ENCODE data around the gene LETMD1. TPM values are rescaled to one million over a fixed set of nuclear protein-coding genes. Genes with fewer than 3 reads are reported as not detected.
A peak's percentile ranks its signal among the peaks of the same experiment; 100 is the strongest.

The LETMD1 gene, protein sequence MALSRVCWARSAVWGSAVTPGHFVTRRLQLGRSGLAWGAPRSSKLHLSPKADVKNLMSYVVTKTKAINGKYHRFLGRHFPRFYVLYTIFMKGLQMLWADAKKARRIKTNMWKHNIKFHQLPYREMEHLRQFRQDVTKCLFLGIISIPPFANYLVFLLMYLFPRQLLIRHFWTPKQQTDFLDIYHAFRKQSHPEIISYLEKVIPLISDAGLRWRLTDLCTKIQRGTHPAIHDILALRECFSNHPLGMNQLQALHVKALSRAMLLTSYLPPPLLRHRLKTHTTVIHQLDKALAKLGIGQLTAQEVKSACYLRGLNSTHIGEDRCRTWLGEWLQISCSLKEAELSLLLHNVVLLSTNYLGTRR
- 10 to 100 TPM; 51.8 to 54.1 TPM for total RNA-seq
- polyA plus RNA-seq (2013, experiment 1 of 2), result 90.3 TPM
- polyA plus RNA-seq (2013, experiment 2 of 2), result 94.9 TPM
- total RNA-seq, result 26.1 to 108 (median 66.6) reads per million in 172 experiments

DNA sequence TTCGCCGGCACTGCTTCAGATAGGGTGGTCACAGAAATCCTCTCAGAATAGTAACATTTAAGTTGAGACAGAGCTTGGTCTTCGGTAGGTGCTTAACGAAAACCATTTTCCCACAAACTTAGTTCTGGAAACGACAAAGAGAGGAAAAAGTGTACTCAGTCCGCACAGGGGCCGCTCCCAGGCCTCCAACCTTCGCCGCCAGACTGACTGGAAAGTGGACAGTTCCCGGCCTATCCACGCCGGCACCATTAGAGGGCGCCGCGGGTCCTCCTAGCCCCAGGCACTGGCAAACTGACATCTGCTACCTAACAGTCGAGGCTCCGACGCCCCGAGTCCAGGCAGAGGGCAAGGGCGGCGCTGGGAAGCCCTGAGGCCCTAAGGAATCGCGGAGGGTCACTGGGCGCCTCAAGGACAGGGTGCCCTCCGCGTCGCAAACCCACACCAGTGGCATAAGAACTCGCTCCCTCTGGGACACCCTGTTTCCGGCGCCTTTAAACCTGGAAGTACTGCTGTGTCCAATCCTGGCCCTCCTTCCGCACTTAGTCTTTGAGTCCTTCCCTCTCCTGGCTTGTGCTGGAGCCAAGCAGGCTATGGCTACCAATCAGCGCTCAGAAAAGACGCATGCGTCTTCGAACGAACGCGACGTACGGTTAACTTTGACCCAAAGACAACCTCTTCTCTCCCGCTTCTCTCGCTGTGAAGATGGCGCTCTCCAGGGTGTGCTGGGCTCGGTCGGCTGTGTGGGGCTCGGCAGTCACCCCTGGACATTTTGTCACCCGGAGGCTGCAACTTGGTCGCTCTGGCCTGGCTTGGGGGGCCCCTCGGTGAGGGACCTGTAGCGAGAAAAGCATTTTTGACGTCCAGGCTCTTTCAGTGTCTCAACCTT is at the start of gene LETMD1:
LETMD1 (plus strand) TSS at position 673 of the 886 bp plus-strand sequence; CDS start at position 703, 30 bp downstream.
- ATAC-seq (ENCODE audit: poor library complexity), result peak; percentile 95
- peak within 1 kb of the TSS; percentile 83 to 94 for H3K27ac ChIP-seq (ENCODE audit: low read depth in 1 of 2, low read length in 2 of 2)

DNA sequence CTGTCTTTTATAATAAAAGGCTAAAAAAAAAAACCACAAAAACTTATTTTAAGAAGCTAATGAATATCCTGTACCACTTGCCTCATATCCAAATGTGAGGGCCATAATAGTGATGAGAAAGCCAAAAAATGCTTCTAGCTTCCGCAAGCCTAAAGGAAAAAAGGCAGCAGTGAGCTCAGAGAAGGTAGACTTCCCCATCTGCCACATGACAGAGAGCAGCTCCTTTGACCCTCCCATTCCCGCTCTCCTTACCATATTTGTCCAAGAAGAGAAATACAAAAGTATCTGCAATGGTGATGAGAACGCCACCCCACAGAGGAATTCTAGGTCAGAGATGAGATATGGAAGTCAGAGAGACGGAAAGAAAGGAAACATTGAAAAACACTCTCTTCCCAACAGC is 49.0 kb upstream of the LETMD1 start:
- Histone ChIP-seq H3K27me3 (ENCODE audit: control insufficient read depth in 1 of 2, insufficient read depth in 2 of 2, low read length in 2 of 2) (no peaks in the 10 kb centered on the region), H3K27ac (ENCODE audit: low read depth in 1 of 2, low read length in 2 of 2) (no peak overlapping the region), H3K4me1 (ENCODE audit: insufficient read depth, low read length) (no peaks in the 10 kb centered on the region), H3K9me3 (ENCODE audit: control insufficient read depth in 1 of 2, insufficient read depth in 1 of 2, low read length in 2 of 2) (no peaks in the 10 kb centered on the region), H3K36me3 (ENCODE audit: insufficient read depth, low read length) (peaks cover 48% of the 10 kb centered on the region), H3K4me3 (ENCODE audit: low read length) (no peak overlapping the region)
- TF ChIP-seq, protein P1, sequence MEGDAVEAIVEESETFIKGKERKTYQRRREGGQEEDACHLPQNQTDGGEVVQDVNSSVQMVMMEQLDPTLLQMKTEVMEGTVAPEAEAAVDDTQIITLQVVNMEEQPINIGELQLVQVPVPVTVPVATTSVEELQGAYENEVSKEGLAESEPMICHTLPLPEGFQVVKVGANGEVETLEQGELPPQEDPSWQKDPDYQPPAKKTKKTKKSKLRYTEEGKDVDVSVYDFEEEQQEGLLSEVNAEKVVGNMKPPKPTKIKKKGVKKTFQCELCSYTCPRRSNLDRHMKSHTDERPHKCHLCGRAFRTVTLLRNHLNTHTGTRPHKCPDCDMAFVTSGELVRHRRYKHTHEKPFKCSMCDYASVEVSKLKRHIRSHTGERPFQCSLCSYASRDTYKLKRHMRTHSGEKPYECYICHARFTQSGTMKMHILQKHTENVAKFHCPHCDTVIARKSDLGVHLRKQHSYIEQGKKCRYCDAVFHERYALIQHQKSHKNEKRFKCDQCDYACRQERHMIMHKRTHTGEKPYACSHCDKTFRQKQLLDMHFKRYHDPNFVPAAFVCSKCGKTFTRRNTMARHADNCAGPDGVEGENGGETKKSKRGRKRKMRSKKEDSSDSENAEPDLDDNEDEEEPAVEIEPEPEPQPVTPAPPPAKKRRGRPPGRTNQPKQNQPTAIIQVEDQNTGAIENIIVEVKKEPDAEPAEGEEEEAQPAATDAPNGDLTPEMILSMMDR (IDR thresholded peaks at IDR 0.05), result no peak
- no peak overlapping the region for H3K4me3 Mint-ChIP-seq
- POLR2A ChIA-PET, result no interaction called here
- no peaks in the 10 kb centered on the region for H3K27me3 Mint-ChIP-seq
- ATAC-seq (ENCODE audit: poor library complexity) (no peak), DNase-seq (no peak)
- no peak overlapping the region for H3K27ac Mint-ChIP-seq
- H3K9me3 Mint-ChIP-seq, result no peaks in the 10 kb centered on the region
- CTCF ChIA-PET, result no interaction called here
- H3K4me1 Mint-ChIP-seq (ENCODE audit: low read depth), result no peaks in the 10 kb centered on the region
- intact Hi-C loops (cut with DNase I, micrococcal nuclease), result no loop called here
- peaks cover 86% of the 10 kb centered on the region for H3K36me3 Mint-ChIP-seq (ENCODE audit: low read depth)

More for the DNA sequence above, at the start of gene LETMD1:
- peak within 1 kb of the TSS; percentile 93 for H3K4me3 Mint-ChIP-seq
- Histone ChIP-seq H3K36me3 (ENCODE audit: insufficient read depth, low read length) (peaks cover 13% of the 10 kb centered on the region), H3K9me3 (ENCODE audit: control insufficient read depth in 1 of 2, insufficient read depth in 1 of 2, low read length in 2 of 2) (no peaks in the 10 kb centered on the region), H3K4me1 (ENCODE audit: insufficient read depth, low read length) (peaks cover 25% of the 10 kb centered on the region), H3K27me3 (ENCODE audit: control insufficient read depth in 1 of 2, insufficient read depth in 2 of 2, low read length in 2 of 2) (no peaks in the 10 kb centered on the region), H3K4me3 (ENCODE audit: low read length) (peak within 1 kb of the TSS; percentile 91)
- H3K4me1 Mint-ChIP-seq (ENCODE audit: low read depth), result peaks cover 39% of the 10 kb centered on the region
- peak; percentile 79 to 98 (median 87) for DNase-seq
- intact Hi-C loops (cut with DNase I, micrococcal nuclease), result loop anchor here (1.0 to 5.0 kb wide), 10 partner anchors 21 to 646 kb away; partner anchors contain the start of genes CSRNP2 (in 2 of the 2), DAZAP2 (in 2 of the 2), POU6F1 (in 2 of the 2) and LARP4 (in 1 of the 2)
- no peaks in the 10 kb centered on the region for H3K27me3 Mint-ChIP-seq
- ChIA-PET POLR2A (interaction anchor here (0.6 to 2.2 kb wide), 7 partner anchors 18 to 880 kb away, joined by 3 to 12 read pairs (median 7); partner anchors contain the start of genes ATF1, CERS5, CSRNP2 and POU6F1), CTCF (interaction anchor here (0.8 to 1.7 kb wide), 5 partner anchors 33 to 293 kb away, joined by 3 to 4 read pairs (median 3); partner anchors contain the start of gene DAZAP2)
- TF ChIP-seq, protein P1 (IDR thresholded peaks at IDR 0.05), result peak; percentile 94
- H3K36me3 Mint-ChIP-seq (ENCODE audit: low read depth), result peaks cover 30% of the 10 kb centered on the region
- no peaks in the 10 kb centered on the region for H3K9me3 Mint-ChIP-seq
- peak within 1 kb of the TSS; percentile 93 for H3K27ac Mint-ChIP-seq

DNA sequence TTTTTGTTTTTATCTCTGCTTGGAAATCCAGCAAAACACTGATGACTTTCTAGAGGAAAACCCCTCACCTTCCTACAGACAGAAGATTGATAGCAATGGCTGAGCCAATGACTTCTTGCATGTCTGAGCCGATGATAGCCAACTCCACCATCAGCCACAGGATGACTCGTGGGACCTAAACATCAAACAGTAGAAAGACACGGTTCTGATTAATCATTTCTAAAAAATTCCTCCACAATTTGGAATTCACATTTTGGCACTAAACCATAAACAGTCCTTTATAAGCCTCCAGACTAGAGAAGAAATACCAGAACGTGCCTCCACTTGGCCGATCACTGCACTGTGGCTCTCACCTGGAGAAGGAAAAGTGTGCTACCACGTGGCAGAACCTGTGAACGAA is 47.9 kb upstream of the LETMD1 start:
- Mint-ChIP-seq H3K9me3 (no peaks in the 10 kb centered on the region), H3K4me1 (ENCODE audit: low read depth) (no peaks in the 10 kb centered on the region), H3K27me3 (no peaks in the 10 kb centered on the region), H3K4me3 (no peak overlapping the region), H3K27ac (no peak overlapping the region), H3K36me3 (ENCODE audit: low read depth) (peaks cover 86% of the 10 kb centered on the region)
- ChIA-PET CTCF (no interaction called here), POLR2A (no interaction called here)
- H3K27ac ChIP-seq (ENCODE audit: low read depth in 1 of 2, low read length in 2 of 2), result no peak overlapping the region
- ATAC-seq (ENCODE audit: poor library complexity), result no peak
- H3K9me3 ChIP-seq (ENCODE audit: control insufficient read depth in 1 of 2, insufficient read depth in 1 of 2, low read length in 2 of 2), result no peaks in the 10 kb centered on the region
- no peak for DNase-seq
- H3K4me3 ChIP-seq (ENCODE audit: low read length), result no peak overlapping the region
- TF ChIP-seq, protein P1 (IDR thresholded peaks at IDR 0.05), result no peak
- no peaks in the 10 kb centered on the region for H3K4me1 ChIP-seq (ENCODE audit: insufficient read depth, low read length)
- H3K27me3 ChIP-seq (ENCODE audit: control insufficient read depth in 1 of 2, insufficient read depth in 2 of 2, low read length in 2 of 2), result no peaks in the 10 kb centered on the region
- H3K36me3 ChIP-seq (ENCODE audit: insufficient read depth, low read length), result peaks cover 49% of the 10 kb centered on the region
- intact Hi-C loops (cut with DNase I, micrococcal nuclease), result no loop called here

Data from CD4-positive, alpha-beta T cell (primary cell).